Measurements from ENCODE around the gene CREB5. TPM values are rescaled to one million over a fixed set of nuclear protein-coding genes. Genes with fewer than 3 reads are reported as not detected.

The CREB5 gene
- total RNA-seq, 2 experiments from 2014 or later = 0.19 to 0.22 TPM

DNA sequence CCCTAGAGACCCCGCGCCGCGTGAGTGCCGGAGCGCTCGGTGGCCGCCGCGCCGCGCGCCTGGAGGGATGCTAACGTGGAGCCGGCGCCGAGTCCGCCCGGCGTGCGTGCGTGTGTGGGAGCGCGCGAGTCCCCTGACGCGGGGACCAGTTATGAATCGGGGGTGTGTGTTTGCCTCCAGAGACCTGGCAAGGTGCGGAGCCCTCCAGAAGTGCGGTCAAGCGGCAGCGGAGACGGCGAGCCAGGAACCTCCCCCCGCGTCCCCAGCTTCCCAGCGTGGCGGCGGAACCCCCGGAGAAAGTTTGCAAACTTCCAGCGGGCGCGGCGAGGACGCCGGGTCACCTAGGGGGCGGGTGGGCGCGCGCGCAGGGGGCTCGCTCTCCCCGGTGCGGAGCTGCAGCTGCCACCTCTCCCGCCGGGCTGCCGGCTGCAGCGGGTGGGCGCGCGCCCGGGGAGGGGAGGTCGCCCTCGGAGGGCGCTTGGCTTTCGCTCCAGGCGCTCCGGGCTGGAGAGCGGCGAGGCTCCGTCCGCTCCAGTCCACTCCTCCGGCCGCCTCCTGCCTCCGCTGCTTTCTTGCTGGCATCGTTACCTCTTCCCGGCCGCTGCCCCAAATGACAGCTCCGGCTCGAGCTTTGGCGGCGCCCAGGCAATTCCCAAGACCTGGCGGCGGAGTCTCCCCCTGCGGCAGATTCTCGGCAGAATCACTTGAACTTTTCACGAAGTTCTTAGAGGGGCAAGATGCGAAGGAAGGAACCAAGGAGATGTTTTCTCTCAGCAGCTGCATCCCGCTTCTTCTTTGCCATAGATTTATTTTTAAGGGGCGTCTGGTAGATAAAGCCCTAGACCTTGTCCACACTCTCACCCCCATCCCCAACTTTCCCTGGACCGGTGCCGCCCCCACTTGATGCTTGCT is 2.3 kb upstream of the CREB5 start:
- ChIA-PET CTCF (no interaction called here), POLR2A (no interaction called here)
- Mint-ChIP-seq H3K9me3 (no peaks in the 10 kb centered on the region), H3K27me3 (peaks cover 80% of the 10 kb centered on the region), H3K27ac (no peak overlapping the region), H3K4me3 (peak overlapping the region; percentile 83), H3K4me1 (ENCODE audit: low read depth) (peaks cover 20% of the 10 kb centered on the region), H3K36me3 (ENCODE audit: low read depth) (no peaks in the 10 kb centered on the region)
- DNase-seq (peak in 1 of 14 experiments; percentile 7), ATAC-seq (ENCODE audit: poor library complexity) (no peak)
- intact Hi-C loops (cut with DNase I, micrococcal nuclease) = no loop called here
- Histone ChIP-seq H3K4me3 (ENCODE audit: low read length) (no peak overlapping the region), H3K27ac (ENCODE audit: low read depth in 1 of 2, low read length in 2 of 2) (no peak overlapping the region), H3K9me3 (ENCODE audit: control insufficient read depth in 1 of 2, insufficient read depth in 1 of 2, low read length in 2 of 2) (peaks cover 0 to 9% of the 10 kb centered on the region in 2 experiments), H3K27me3 (ENCODE audit: control insufficient read depth in 1 of 2, insufficient read depth in 2 of 2, low read length in 2 of 2) (peaks cover 38 to 56% of the 10 kb centered on the region in 2 experiments), H3K4me1 (ENCODE audit: insufficient read depth, low read length) (peaks cover 22% of the 10 kb centered on the region), H3K36me3 (ENCODE audit: insufficient read depth, low read length) (no peaks in the 10 kb centered on the region)
- TF ChIP-seq, protein P1, sequence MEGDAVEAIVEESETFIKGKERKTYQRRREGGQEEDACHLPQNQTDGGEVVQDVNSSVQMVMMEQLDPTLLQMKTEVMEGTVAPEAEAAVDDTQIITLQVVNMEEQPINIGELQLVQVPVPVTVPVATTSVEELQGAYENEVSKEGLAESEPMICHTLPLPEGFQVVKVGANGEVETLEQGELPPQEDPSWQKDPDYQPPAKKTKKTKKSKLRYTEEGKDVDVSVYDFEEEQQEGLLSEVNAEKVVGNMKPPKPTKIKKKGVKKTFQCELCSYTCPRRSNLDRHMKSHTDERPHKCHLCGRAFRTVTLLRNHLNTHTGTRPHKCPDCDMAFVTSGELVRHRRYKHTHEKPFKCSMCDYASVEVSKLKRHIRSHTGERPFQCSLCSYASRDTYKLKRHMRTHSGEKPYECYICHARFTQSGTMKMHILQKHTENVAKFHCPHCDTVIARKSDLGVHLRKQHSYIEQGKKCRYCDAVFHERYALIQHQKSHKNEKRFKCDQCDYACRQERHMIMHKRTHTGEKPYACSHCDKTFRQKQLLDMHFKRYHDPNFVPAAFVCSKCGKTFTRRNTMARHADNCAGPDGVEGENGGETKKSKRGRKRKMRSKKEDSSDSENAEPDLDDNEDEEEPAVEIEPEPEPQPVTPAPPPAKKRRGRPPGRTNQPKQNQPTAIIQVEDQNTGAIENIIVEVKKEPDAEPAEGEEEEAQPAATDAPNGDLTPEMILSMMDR (IDR thresholded peaks at IDR 0.05) = no peak

GRCh38 chr7:28410628-28411531 is 1.4 kb upstream of the CREB5 start:
- Mint-ChIP-seq H3K27me3 (peaks cover 81% of the 10 kb centered on the region), H3K4me3 (peak overlapping the region; percentile 79), H3K9me3 (no peaks in the 10 kb centered on the region), H3K4me1 (ENCODE audit: low read depth) (peaks cover 20% of the 10 kb centered on the region), H3K36me3 (ENCODE audit: low read depth) (no peaks in the 10 kb centered on the region), H3K27ac (no peak overlapping the region)
- H3K9me3 ChIP-seq (ENCODE audit: control insufficient read depth in 1 of 2, insufficient read depth in 1 of 2, low read length in 2 of 2) = peaks cover 0 to 9% of the 10 kb centered on the region in 2 experiments
- intact Hi-C loops (cut with DNase I, micrococcal nuclease) = no loop called here
- no peak for ATAC-seq (ENCODE audit: poor library complexity)
- TF ChIP-seq, protein P1 (IDR thresholded peaks at IDR 0.05) = no peak
- H3K4me1 ChIP-seq (ENCODE audit: insufficient read depth, low read length) = peaks cover 22% of the 10 kb centered on the region
- H3K36me3 ChIP-seq (ENCODE audit: insufficient read depth, low read length) = no peaks in the 10 kb centered on the region
- peak in 2 of 14 experiments; percentile 32 to 34 for DNase-seq
- peaks cover 38 to 63% of the 10 kb centered on the region in 2 experiments for H3K27me3 ChIP-seq (ENCODE audit: control insufficient read depth in 1 of 2, insufficient read depth in 2 of 2, low read length in 2 of 2)
- ChIA-PET POLR2A (no interaction called here), CTCF (interaction anchor here (0.6 kb wide), 1 partner anchor 79 kb away, joined by 3 read pairs; no protein-coding TSS in a partner anchor)
- peak overlapping the region; percentile 25 for H3K4me3 ChIP-seq (ENCODE audit: low read length)
- no peak overlapping the region for H3K27ac ChIP-seq (ENCODE audit: low read depth in 1 of 2, low read length in 2 of 2)

DNA sequence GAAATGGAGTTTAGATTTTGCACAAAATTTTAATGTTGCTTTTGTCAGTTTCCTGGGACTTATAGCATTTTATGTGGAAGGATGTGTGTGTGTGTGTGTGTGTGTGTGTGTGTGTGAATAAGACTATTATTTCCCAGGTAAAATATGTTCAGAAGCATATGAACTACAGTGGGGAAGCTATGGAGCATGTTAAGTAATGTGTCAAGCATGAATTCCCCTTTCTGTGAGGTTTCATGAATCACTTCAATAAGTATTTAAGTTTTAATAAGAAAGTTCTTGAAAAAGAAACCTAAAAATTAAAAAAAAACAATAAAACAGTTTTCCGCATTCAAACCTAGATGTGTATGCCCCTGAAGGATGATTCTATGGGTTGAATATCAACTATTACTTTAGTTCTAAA is 693 bp downstream of the CREB5 start:
- Mint-ChIP-seq H3K27ac (no peak overlapping the region), H3K4me3 (no peak overlapping the region), H3K4me1 (ENCODE audit: low read depth) (peaks cover 20% of the 10 kb centered on the region), H3K9me3 (no peaks in the 10 kb centered on the region), H3K27me3 (peaks cover 88% of the 10 kb centered on the region), H3K36me3 (ENCODE audit: low read depth) (no peaks in the 10 kb centered on the region)
- ATAC-seq (ENCODE audit: poor library complexity) = no peak
- TF ChIP-seq, protein P1 (IDR thresholded peaks at IDR 0.05) = no peak
- CTCF ChIA-PET = no interaction called here
- POLR2A ChIA-PET = no interaction called here
- Histone ChIP-seq H3K4me1 (ENCODE audit: insufficient read depth, low read length) (peaks cover 22% of the 10 kb centered on the region), H3K4me3 (ENCODE audit: low read length) (no peak overlapping the region), H3K27ac (ENCODE audit: low read depth in 1 of 2, low read length in 2 of 2) (no peak overlapping the region), H3K27me3 (ENCODE audit: control insufficient read depth in 1 of 2, insufficient read depth in 2 of 2, low read length in 2 of 2) (peaks cover 31 to 58% of the 10 kb centered on the region in 2 experiments), H3K36me3 (ENCODE audit: insufficient read depth, low read length) (no peaks in the 10 kb centered on the region), H3K9me3 (ENCODE audit: control insufficient read depth in 1 of 2, insufficient read depth in 1 of 2, low read length in 2 of 2) (peaks cover 0 to 9% of the 10 kb centered on the region in 2 experiments)
- DNase-seq = no peak
- intact Hi-C loops (cut with DNase I, micrococcal nuclease) = no loop called here
